ENCODE measurements around the gene RAB3B. TPM values are rescaled to one million over a fixed set of nuclear protein-coding genes. Genes with fewer than 3 reads are reported as not detected.
"Not testable (repeated sequence)": the region's sequence is repeated elsewhere in the genome, so short reads cannot be mapped to it uniquely, and the experiment has no call there.

Gene RAB3B
- total RNA-seq, 1 donor from 2014 or later = 86.2 TPM

GRCh38 chr1:52008071-52008809 is 17.7 kb upstream of the RAB3B start:
- DNase-seq (ENCODE audit: low spot score, unreplicated experiment) = no peak
- no peak for TF ChIP-seq CTCF (IDR thresholded peaks at IDR 0.05; ENCODE audit: unreplicated experiment)
- Mint-ChIP-seq H3K27ac (peak overlapping the region; percentile 99), H3K4me3 (ENCODE audit: low read depth) (no peak overlapping the region), H3K27me3 (no peaks in the 10 kb centered on the region), H3K9me3 (ENCODE audit: low read depth) (no peaks in the 10 kb centered on the region), H3K4me1 (ENCODE audit: low read depth) (peaks cover 30% of the 10 kb centered on the region), H3K36me3 (ENCODE audit: insufficient read depth) (no peaks in the 10 kb centered on the region)

DNA sequence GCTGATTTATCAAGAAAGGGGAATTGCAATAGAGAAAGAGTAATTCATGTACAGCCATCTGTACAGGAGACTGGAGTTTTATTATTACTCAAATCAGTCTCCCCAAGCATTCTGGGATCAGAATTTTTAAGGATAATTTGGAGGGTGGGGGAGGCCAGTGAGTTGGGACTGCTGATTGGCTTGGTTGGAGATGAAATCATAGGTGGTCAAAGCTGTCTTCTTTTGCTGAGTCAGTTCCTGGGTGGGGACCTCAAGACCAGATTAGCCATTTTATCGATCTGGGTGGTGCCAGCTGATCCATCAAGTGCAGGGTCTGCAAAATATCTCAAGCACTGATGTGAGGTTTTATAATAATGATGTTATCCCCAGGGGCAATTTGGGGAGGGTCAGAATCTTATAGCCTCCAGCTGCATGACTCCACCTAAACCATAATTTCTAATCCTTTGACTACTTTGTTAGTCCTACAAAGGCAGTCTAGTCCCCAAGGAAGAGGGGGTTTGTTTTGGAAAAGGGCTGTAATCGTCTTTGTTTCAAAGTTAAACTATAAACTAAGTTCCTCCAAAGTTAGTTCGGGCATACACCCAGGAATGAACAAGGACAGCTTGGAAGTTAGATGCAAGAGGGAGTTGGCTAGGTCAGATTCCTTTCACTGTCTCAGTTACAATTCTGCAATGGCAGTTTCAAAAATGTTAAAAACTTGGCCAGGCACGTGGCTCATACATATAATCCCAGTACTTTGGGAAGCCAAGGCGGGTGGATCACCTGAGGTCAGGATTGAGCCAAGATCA is 16.9 kb upstream of the RAB3B start:
- H3K9me3 Mint-ChIP-seq (ENCODE audit: low read depth) = no peaks in the 10 kb centered on the region
- H3K36me3 Mint-ChIP-seq (ENCODE audit: insufficient read depth) = no peaks in the 10 kb centered on the region
- TF ChIP-seq CTCF (IDR thresholded peaks at IDR 0.05; ENCODE audit: unreplicated experiment) = no peak
- H3K4me1 Mint-ChIP-seq (ENCODE audit: low read depth) = peaks cover 30% of the 10 kb centered on the region
- DNase-seq (ENCODE audit: low spot score, unreplicated experiment) = no peak
- H3K27ac Mint-ChIP-seq = peak overlapping the region; percentile 99
- H3K27me3 Mint-ChIP-seq = no peaks in the 10 kb centered on the region
- H3K4me3 Mint-ChIP-seq (ENCODE audit: low read depth) = peak overlapping the region; percentile 33

GRCh38 chr1:52006081-52006553 is 15.6 kb upstream of the RAB3B start:
- H3K36me3 Mint-ChIP-seq (ENCODE audit: insufficient read depth); DNase-seq (ENCODE audit: low spot score, unreplicated experiment); H3K27me3 Mint-ChIP-seq; H3K9me3 Mint-ChIP-seq (ENCODE audit: low read depth): not testable (repeated sequence)
- Mint-ChIP-seq H3K4me3 (ENCODE audit: low read depth) (peak overlapping the region; percentile 52), H3K27ac (peak overlapping the region; percentile 99), H3K4me1 (ENCODE audit: low read depth) (peaks cover 22% of the 10 kb centered on the region)

DNA sequence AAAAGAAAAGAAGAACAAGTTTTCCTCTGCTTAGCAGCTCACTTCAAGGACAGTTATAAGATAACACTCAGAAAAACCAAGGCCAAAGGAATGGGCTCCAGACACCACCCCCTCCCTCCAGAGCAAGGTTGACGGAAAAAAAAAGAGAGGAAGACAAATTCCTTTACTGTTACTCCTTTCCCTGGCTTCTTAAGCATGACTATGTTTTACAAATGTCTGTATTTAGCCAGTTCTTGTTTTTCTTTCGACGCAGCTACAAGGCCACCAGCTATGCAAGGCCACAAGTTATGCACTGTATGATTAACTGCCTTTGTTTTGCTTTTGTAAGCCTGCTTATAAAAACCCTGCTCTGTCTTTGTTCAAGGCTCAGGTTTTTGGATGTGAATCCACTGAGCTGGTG is 15.0 kb upstream of the RAB3B start:
- not testable (repeated sequence) for DNase-seq (ENCODE audit: low spot score, unreplicated experiment); H3K36me3 Mint-ChIP-seq (ENCODE audit: insufficient read depth); H3K4me3 Mint-ChIP-seq (ENCODE audit: low read depth); H3K9me3 Mint-ChIP-seq (ENCODE audit: low read depth); H3K27me3 Mint-ChIP-seq
- H3K4me1 Mint-ChIP-seq (ENCODE audit: low read depth) = peaks cover 21% of the 10 kb centered on the region
- peak overlapping the region; percentile 99 for H3K27ac Mint-ChIP-seq

DNA sequence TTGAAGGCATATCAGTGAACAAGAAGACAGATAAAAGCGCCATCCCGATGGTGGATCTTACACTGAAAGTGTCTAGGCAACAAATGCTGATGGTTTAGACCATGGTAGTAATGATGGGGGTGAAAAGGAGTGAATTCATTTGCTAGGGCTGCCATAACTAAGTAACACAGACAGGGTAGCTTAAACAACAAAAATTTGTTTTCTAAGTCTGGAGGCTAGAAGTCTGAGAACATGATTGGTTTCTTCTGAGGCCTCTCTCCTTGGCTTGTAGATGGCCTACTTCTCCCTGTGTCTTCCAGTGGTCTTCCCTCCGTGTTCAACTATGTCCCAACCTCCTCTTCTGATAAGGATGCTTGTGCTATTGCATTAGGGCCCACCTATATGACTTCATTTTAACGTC is 13.4 kb upstream of the RAB3B start:
- H3K27ac Mint-ChIP-seq = no peak overlapping the region
- peaks cover 21% of the 10 kb centered on the region for H3K4me1 Mint-ChIP-seq (ENCODE audit: low read depth)
- no peaks in the 10 kb centered on the region for H3K27me3 Mint-ChIP-seq

More for the DNA sequence above, 13.4 kb upstream of the RAB3B start:
- Mint-ChIP-seq H3K36me3 (ENCODE audit: insufficient read depth) (no peaks in the 10 kb centered on the region), H3K4me3 (ENCODE audit: low read depth) (no peak overlapping the region), H3K9me3 (ENCODE audit: low read depth) (no peaks in the 10 kb centered on the region)
- DNase-seq (ENCODE audit: low spot score, unreplicated experiment) = no peak
- TF ChIP-seq CTCF (IDR thresholded peaks at IDR 0.05; ENCODE audit: unreplicated experiment) = no peak

All from progenitor cell of endocrine pancreas (in vitro differentiated cells).